ENCODE data around the gene PRLH. TPM values are rescaled to one million over a fixed set of nuclear protein-coding genes. Genes with fewer than 3 reads are reported as not detected.

PRLH gene
- total and polyA plus RNA-seq, 4 donors, result not detected

GRCh38 chr2:237581326-237581725 lies 15.0 kb downstream of the PRLH start:
- peaks cover 0 to 6% (median 3%) of the 10 kb centered on the region in 5 donors for H3K4me1 ChIP-seq (ENCODE audit: control insufficient read depth in 5 of 5, insufficient read depth in 5 of 5, low read length in 5 of 5)
- H3K36me3 ChIP-seq (ENCODE audit: control insufficient read depth in 4 of 4, insufficient read depth in 4 of 4, low read length in 4 of 4), result peaks cover 0 to 8% (median 0%) of the 10 kb centered on the region in 4 donors
- TF ChIP-seq, protein P1, sequence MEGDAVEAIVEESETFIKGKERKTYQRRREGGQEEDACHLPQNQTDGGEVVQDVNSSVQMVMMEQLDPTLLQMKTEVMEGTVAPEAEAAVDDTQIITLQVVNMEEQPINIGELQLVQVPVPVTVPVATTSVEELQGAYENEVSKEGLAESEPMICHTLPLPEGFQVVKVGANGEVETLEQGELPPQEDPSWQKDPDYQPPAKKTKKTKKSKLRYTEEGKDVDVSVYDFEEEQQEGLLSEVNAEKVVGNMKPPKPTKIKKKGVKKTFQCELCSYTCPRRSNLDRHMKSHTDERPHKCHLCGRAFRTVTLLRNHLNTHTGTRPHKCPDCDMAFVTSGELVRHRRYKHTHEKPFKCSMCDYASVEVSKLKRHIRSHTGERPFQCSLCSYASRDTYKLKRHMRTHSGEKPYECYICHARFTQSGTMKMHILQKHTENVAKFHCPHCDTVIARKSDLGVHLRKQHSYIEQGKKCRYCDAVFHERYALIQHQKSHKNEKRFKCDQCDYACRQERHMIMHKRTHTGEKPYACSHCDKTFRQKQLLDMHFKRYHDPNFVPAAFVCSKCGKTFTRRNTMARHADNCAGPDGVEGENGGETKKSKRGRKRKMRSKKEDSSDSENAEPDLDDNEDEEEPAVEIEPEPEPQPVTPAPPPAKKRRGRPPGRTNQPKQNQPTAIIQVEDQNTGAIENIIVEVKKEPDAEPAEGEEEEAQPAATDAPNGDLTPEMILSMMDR (IDR thresholded peaks at IDR 0.05; ENCODE audit: control extremely low read depth, extremely low read depth), result no peak
- H3K27ac ChIP-seq (ENCODE audit: low read depth in 1 of 2, low read length in 1 of 2), result no peak overlapping the region
- ATAC-seq (ENCODE audit: insufficient read depth, low FRiP score) (no peak), DNase-seq (no peak)
- no peaks in the 10 kb centered on the region for H3K27me3 ChIP-seq (ENCODE audit: control insufficient read depth in 3 of 3, insufficient read depth in 3 of 3, low read length in 2 of 3)
- no peak overlapping the region for H3K9ac ChIP-seq (ENCODE audit: insufficient read depth in 1 of 2, low read length in 2 of 2)
- no peaks in the 10 kb centered on the region for H3K9me3 ChIP-seq (ENCODE audit: control insufficient read depth in 4 of 4, insufficient read depth in 3 of 4, low read length in 3 of 4)
- H3K4me3 ChIP-seq, result no peak overlapping the region
- WGBS, 2 donors, result 83 to 84% methylated on average over 6 of the region's 6 CpGs

DNA sequence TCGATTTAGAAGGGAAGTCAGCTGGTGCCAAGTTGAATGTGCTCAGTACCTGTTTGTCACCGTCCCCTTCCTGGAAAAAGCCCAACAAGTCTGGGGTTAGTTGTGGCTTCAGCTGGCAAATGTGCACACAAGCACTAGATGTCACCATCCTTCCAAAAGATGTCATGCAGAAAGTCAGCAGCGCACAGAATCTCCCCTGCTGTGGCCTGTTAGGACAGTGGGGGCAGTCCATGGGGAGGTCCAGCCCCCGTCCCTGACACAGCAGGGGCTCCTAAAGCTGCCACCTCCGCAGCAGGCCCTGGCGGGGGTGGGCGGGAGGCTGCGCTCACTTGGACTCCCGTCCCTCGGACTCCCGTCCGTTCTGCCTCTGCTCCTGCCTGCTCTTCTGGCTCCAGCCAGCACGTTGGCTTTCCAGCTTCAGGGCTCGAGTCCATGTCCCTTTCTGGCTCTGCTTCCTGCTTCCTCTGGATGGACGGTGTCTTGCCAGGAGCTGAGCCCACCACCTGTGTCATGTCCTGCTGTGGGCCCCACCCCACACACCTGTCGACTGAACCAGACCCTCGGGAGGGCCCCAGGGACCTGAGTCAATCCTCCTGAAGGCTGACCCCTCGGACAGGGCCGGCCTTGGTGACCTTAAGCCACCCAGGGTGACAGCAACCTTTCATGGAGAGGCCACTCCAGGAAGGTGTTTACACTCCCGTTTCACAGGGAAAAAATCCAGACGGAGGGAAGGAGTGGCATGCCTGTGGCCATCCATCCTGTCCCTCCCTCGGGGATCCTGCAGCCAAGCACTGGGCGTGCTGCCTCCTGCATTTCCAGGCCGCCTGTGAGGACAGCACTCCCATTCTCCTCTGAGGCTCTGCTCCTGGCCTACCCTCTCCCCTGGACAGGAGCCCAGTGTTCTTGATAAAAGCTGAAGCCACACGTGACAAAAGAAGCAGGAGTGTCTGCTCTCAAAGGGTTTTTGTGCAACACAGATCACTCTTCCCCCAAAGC lies 15.7 kb downstream of the PRLH start:
- no peak overlapping the region for H3K4me3 ChIP-seq
- H3K4me1 ChIP-seq (ENCODE audit: control insufficient read depth in 5 of 5, insufficient read depth in 5 of 5, low read length in 5 of 5), result peaks cover 0 to 6% (median 3%) of the 10 kb centered on the region in 5 donors
- peak; percentile 75 to 87 (median 83) for DNase-seq
- WGBS, 2 donors, result 33 to 58% methylated on average over 25 of the region's 25 CpGs
- peak; percentile 38 for ATAC-seq (ENCODE audit: insufficient read depth, low FRiP score)
- H3K9me3 ChIP-seq (ENCODE audit: control insufficient read depth in 4 of 4, insufficient read depth in 3 of 4, low read length in 3 of 4), result no peaks in the 10 kb centered on the region
- no peak overlapping the region for H3K9ac ChIP-seq (ENCODE audit: insufficient read depth in 1 of 2, low read length in 2 of 2)
- peaks cover 0 to 5% (median 0%) of the 10 kb centered on the region in 4 donors for H3K36me3 ChIP-seq (ENCODE audit: control insufficient read depth in 4 of 4, insufficient read depth in 4 of 4, low read length in 4 of 4)
- peak overlapping the region; percentile 40 to 70 for H3K27ac ChIP-seq (ENCODE audit: low read depth in 1 of 2, low read length in 1 of 2)
- no peaks in the 10 kb centered on the region for H3K27me3 ChIP-seq (ENCODE audit: control insufficient read depth in 3 of 3, insufficient read depth in 3 of 3, low read length in 2 of 3)
- TF ChIP-seq, protein P1 (IDR thresholded peaks at IDR 0.05; ENCODE audit: control extremely low read depth, extremely low read depth), result peak; percentile 54

GRCh38 chr2:237583385-237584295 lies 17.3 kb downstream of the PRLH start:
- Histone ChIP-seq H3K4me1 (ENCODE audit: control insufficient read depth in 5 of 5, insufficient read depth in 5 of 5, low read length in 5 of 5) (peaks cover 0 to 7% (median 3%) of the 10 kb centered on the region in 5 donors), H3K9me3 (ENCODE audit: control insufficient read depth in 4 of 4, insufficient read depth in 3 of 4, low read length in 3 of 4) (no peaks in the 10 kb centered on the region), H3K27ac (ENCODE audit: low read depth in 1 of 2, low read length in 1 of 2) (no peak overlapping the region), H3K36me3 (ENCODE audit: control insufficient read depth in 4 of 4, insufficient read depth in 4 of 4, low read length in 4 of 4) (peaks cover 0 to 5% (median 0%) of the 10 kb centered on the region in 4 donors), H3K9ac (ENCODE audit: insufficient read depth in 1 of 2, low read length in 2 of 2) (no peak overlapping the region), H3K27me3 (ENCODE audit: control insufficient read depth in 3 of 3, insufficient read depth in 3 of 3, low read length in 2 of 3) (no peaks in the 10 kb centered on the region), H3K4me3 (no peak overlapping the region)
- WGBS, 2 donors, result 92 to 96% methylated on average over 19 of the region's 19 CpGs
- ATAC-seq (ENCODE audit: insufficient read depth, low FRiP score) (no peak), DNase-seq (no peak)
- TF ChIP-seq, protein P1 (IDR thresholded peaks at IDR 0.05; ENCODE audit: control extremely low read depth, extremely low read depth), result no peak
